ENCODE data around the gene IL23R.
"Not testable (repeated sequence)": the region's sequence is repeated elsewhere in the genome, so short reads cannot be mapped to it uniquely, and the experiment has no call there.

Gene IL23R, protein sequence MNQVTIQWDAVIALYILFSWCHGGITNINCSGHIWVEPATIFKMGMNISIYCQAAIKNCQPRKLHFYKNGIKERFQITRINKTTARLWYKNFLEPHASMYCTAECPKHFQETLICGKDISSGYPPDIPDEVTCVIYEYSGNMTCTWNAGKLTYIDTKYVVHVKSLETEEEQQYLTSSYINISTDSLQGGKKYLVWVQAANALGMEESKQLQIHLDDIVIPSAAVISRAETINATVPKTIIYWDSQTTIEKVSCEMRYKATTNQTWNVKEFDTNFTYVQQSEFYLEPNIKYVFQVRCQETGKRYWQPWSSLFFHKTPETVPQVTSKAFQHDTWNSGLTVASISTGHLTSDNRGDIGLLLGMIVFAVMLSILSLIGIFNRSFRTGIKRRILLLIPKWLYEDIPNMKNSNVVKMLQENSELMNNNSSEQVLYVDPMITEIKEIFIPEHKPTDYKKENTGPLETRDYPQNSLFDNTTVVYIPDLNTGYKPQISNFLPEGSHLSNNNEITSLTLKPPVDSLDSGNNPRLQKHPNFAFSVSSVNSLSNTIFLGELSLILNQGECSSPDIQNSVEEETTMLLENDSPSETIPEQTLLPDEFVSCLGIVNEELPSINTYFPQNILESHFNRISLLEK
- total RNA-seq, result 1.4 to 6.0 reads per million in 2 donors

- no peak for DNase-seq
Measured at GRCh38 chr1:67166196-67166595, at the start of gene IL23R. Gene IL23R, plus strand, starts transcription at chr1:67166454. Its CDS starts 1,667 bp downstream, at chr1:67168121.

- DNase-seq, result no peak
Measured at GRCh38 chr1:67118191-67118590, 48.1 kb upstream of the IL23R start.

- DNase-seq, result no peak
Measured at GRCh38 chr1:67118646-67119045, 47.6 kb upstream of the IL23R start.

- no peak for DNase-seq
Measured at GRCh38 chr1:67120855-67121619, 45.2 kb upstream of the IL23R start.

DNA sequence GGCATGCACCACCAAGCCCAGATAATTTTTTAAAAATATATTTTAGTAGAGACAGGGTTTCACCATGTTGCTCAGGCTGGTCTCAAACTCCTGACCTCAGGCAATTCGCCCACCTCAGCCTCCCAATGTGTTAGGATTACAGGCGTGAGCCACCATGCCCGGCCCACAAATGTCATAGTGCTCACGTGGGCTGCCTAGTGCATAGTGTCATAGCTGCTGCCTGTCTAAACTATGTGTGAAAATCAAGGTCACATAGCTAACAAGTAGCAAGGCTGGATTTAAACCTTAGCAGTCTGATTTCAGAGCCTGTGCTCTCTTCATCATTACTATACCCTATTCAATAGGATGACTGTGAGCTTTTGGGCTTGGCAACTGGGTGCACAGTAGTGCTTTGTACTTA, 41.8 kb upstream of the IL23R start:
- no peak for DNase-seq

GRCh38 chr1:67126111-67126746, 40.0 kb upstream of the IL23R start:
- DNase-seq, result no peak

DNA sequence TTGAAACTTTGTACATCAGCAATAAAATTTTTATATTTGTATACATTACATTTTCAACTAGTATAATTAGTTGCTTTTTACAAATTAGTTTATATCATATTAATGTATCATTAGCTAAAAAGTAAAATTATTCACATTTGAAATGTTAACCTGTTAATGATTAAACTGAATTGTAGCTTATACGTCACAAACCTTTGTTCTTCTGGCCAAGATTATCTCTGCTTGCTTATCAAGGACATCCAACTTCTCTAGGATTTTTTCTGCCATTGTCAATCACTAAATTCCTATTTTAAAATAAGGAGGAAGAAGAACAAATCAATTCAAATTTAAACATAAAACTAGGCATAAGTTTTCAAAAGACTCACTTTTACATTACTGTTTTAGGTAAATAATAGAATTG, 39.3 kb upstream of the IL23R start:
- no peak for DNase-seq

DNA sequence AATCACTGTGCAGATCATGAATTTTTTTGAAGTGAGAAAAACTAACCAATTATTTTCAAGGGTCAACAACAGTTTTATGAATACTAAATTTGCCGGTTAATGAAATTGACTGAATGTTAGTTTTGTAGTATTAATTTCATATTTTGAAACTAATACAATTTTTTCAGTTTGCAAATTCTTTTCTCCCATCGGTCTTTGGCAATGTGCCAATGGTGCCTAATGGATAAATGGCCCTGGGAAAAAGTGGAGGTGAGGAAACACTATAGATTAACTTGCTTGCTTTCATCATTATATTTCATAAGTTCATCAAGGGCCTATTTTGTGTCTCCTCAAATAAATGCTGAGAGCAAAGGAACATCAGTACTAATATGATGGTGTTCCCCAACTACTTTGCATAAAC, 35.6 kb upstream of the IL23R start:
- DNase-seq, result no peak

- no peak for DNase-seq
Measured at GRCh38 chr1:67133177-67133576, 33.1 kb upstream of the IL23R start.

- DNase-seq, result no peak
Measured at GRCh38 chr1:67134695-67135094, 31.6 kb upstream of the IL23R start, which contains the start of gene C1orf141. Gene C1orf141, minus strand, starts transcription at chr1:67134970. Its CDS starts 7,730 bp downstream, at chr1:67127240.

- no peak for DNase-seq
Measured at GRCh38 chr1:67135354-67135753, 30.9 kb upstream of the IL23R start.

- no peak for DNase-seq
Measured at GRCh38 chr1:67137307-67137753, 28.9 kb upstream of the IL23R start.

- DNase-seq, result no peak
Measured at GRCh38 chr1:67138813-67139499, 27.3 kb upstream of the IL23R start.

- DNase-seq, result no peak
Measured at GRCh38 chr1:67140460-67140859, 25.8 kb upstream of the IL23R start.

- DNase-seq, result not testable (repeated sequence)
Measured at GRCh38 chr1:67141832-67142231, 24.4 kb upstream of the IL23R start.

DNA sequence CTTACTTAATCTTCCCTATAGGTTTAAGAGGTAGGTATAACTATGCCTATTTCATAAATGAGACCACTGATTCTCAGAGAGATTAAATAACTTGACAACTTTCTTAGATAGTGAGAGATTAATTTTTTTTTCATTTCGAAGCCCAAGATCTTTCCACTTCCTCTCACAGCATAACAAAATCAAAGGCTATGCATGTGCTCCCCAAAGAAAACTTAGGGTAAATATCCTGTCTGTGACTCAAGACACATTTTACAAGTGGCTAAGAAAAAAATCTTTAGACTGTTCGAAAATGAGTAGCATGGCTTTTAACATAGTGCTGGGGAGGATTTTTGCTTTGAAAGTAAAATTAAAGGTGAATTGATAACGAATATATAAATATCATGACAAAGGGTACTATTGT, 23.3 kb upstream of the IL23R start:
- no peak for DNase-seq

DNA sequence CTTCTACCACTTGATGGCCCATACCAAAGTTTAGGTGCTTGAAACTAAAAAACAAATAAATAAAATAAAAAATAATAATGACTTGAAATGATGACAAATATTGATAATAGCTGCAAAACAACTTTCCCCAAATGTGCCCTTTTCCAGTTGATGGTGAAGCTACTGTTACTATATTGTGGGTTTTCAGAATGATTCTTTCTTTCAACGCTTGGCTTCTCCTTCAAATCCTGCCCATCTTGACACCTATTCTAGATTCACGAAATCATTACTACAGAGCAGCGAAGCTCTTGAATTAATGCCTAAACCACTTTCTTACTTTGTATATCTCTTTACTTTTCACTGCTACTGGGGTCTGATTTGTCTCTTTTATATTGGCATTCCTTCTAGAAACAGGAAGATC, 22.3 kb upstream of the IL23R start:
- no peak for DNase-seq

DNA sequence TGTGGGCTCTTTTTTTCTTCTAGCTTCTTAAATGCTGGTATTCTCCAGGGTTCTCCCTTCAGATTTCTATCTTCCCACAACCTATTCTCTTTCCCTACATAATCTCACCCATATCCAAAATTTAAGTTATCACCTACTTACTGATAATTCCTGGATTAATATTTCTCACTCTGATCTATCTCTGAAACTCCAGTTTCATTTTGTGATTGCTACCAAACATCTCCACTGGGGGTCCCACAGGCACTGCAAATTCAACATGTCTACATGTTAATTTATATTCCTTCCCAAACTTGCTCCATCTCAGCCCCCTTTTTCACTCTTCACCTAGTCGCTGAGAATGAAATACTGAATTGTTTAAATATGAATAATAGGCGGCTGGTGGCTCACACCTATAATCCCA, 21.6 kb upstream of the IL23R start:
- DNase-seq, result no peak

DNA sequence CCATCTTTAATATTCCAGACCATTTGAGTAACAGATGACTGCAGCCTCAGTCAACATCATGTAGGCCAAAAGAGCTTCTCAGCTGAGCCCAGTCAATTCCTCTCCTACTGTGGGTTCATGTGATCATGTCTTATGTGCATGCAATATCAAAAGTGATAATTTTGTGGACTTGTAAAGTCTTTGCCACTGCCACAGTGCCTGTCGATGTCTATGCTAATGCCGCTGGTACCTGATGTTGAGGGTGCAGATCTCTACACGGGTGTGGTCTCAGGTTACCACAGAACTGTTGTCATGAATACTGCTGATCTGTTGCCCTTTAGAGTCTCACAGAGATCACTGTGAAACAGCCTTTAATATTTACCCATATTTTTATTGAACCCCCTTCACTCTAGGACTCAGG, 20.2 kb upstream of the IL23R start:
- no peak for DNase-seq

DNA sequence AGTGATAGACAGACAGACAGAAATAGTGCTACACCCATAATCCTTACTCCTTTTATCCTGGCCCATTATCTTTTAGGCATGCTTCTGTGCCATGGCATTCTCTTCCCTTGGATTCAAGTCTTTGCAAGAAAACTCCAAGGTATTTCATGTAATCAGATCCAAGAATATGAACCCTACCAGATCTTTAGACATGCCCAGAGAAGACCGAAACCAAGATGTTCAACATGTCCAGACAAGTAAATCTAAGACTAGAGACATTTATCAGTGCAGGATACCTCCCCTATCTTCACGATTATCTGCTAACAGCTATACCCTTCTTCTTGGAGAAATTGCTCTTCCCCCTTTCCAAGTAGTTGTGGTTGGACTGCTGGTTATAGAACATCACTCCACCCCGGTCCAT, 19.7 kb upstream of the IL23R start:
- no peak for DNase-seq

DNA sequence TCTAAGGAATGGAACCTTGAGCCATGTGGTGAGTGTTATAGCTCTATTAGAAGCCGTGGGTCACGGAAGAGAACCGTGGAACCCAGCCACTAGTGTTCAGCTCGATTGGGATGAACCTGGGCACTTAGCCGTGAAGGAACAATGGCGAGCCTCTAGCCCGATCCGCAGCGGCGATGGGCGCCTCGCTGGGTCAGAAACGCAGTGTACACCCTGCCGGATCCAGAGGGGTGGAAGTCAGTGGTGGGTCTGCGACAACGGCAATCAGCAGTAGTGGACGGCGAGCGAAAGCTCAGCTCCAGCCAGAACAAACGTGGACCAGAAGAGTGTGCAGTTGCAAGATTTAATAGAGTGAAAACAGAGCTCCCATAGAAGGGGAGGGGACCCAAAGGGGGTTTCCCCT, 18.3 kb upstream of the IL23R start:
- DNase-seq, result not testable (repeated sequence)

DNA sequence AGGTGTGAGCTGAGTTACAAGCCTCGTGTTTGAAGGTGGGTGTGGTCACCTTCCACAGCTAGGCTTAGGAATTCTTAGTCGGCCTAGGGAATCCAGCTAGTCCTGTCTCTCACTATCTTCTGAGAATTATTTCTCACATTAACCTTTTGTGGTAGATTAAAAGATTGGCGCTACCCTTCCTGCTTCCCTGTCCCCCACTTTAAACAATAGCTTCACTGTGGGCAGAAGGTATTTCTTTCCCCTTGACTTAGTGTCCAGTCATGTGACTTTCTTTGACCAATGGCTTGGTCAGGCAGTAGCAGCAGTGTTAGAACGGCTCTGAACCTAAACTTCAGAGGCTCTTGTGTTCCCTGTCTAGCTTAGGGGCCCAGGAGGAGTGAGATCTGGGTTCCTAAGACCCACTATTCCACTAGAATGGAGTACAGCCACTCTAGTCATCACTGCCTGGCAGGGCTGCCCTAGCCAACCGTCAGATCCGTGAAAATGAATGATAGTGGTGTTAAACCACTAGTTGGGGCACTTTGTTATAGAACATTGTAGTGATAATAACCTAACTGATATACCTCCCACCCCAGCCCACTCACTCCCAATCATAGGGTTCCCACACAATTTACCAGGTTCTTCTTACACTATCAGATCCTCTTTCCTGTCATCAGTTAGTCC, 17.6 kb upstream of the IL23R start:
- no peak for DNase-seq
